Activated CD8-positive, alpha-beta T cell treated with anti-CD3 and anti-CD28 coated beads for 36 hours (primary cell): ENCODE data around the gene WDR43. TPM values are rescaled to one million over a fixed set of nuclear protein-coding genes. Genes with fewer than 3 reads are reported as not detected.

Source experiments
- ATAC-seq: fragments of 200-7000 bp; cut with Tn5 transposase; one replicate; pipeline ENCODE4 v1.10.0; 2021; ENCODE audit warnings: mild to moderate bottlenecking, moderate library complexity
- CTCF ChIA-PET: fragments of 350-600 bp; sonication (Branson Sonifier 250); formaldehyde crosslinking; loops from one replicate; lab custom pipeline; 2021; ENCODE audit warnings: antibody characterized with exemption; lab: Charles Lee
- POLR2A ChIA-PET: fragments of 350-600 bp; sonication (Branson Sonifier 250); formaldehyde crosslinking; loops from one replicate; lab custom pipeline; 2021; ENCODE audit warnings: antibody characterized with exemption; lab: Charles Lee
- DNase-seq: peaks from one replicate; pipeline ENCODE4 v3.0.0-alpha.2; 2020
- H3K27ac Mint-ChIP-seq: one replicate; pipeline ENCODE4 v1.8.0; 2021; ENCODE audit warnings: mild to moderate bottlenecking, mixed read lengths
- H3K27me3 Mint-ChIP-seq: one replicate; pipeline ENCODE4 v1.8.0; 2021; ENCODE audit warnings: mixed read lengths
- H3K36me3 Mint-ChIP-seq: one replicate; pipeline ENCODE4 v1.8.0; 2021; ENCODE audit warnings: low read depth, mixed read lengths
- H3K4me1 Mint-ChIP-seq: one replicate; pipeline ENCODE4 v1.8.0; 2021; ENCODE audit warnings: low read depth, mixed read lengths
- H3K4me3 Mint-ChIP-seq: one replicate; pipeline ENCODE4 v1.8.0; 2021; ENCODE audit warnings: mild to moderate bottlenecking, moderate library complexity, mixed read lengths
- H3K9me3 Mint-ChIP-seq: one replicate; pipeline ENCODE4 v1.8.0; 2021; ENCODE audit warnings: mixed read lengths
- CTCF ChIP-seq: fragments of 200-600 bp; IDR thresholded peaks from one replicate; pipeline ENCODE4 v1.8.0; 2022; ENCODE audit warnings: antibody characterized with exemption, mild to moderate bottlenecking
- intact Hi-C: fragments of 100-400 bp; cut with micrococcal nuclease; formaldehyde crosslinking; loops from one replicate; pipeline ENCODE4 v1.10.0; 2022
- total RNA-seq, 2 experiments: library from RNA; stranded (reverse); gene quantifications; one replicate each; pipeline ENCODE4 v1.2.3, GENCODE V29; 2021

Gene WDR43
- total RNA-seq, 2 experiments from 2014 or later, result 121 to 129 TPM

- POLR2A ChIA-PET, result interaction anchor here (0.8 to 2.6 kb wide), 19 partner anchors 9 to 247 kb away, joined by 3 to 30 read pairs (median 4); partner anchors contain the start of gene WDR43
- no peaks in the 10 kb centered on the region for H3K27me3 Mint-ChIP-seq
- peak overlapping the region; percentile 96 for H3K4me3 Mint-ChIP-seq
- ATAC-seq (peak; percentile 5), DNase-seq (peak; percentile 26)
- H3K9me3 Mint-ChIP-seq, result no peaks in the 10 kb centered on the region
- peaks cover 17% of the 10 kb centered on the region for H3K36me3 Mint-ChIP-seq
- no peak for TF ChIP-seq CTCF
- intact Hi-C loops, result no loop called here
- peaks cover 31% of the 10 kb centered on the region for H3K4me1 Mint-ChIP-seq
- peak overlapping the region; percentile 96 for H3K27ac Mint-ChIP-seq
- CTCF ChIA-PET, result interaction anchor here (0.9 to 2.2 kb wide), 5 partner anchors 25 to 85 kb away, joined by 3 to 14 read pairs (median 4); partner anchors contain the start of gene WDR43
Measured at GRCh38 chr2:28869494-28870145, 24.8 kb upstream of the WDR43 start.

GRCh38 chr2:28870146-28870891, 24.1 kb upstream of the WDR43 start, which contains the start of gene TRMT61B:
TRMT61B (minus strand) TSS chr2:28870309; CDS start chr2:28870277, 32 bp downstream.
- DNase-seq (peak; percentile 98), ATAC-seq (peak; percentile 99)
- peak within 1 kb of the TSS; percentile 96 for H3K4me3 Mint-ChIP-seq
- no peak for TF ChIP-seq CTCF
- intact Hi-C loops, result no loop called here
- no peaks in the 10 kb centered on the region for H3K27me3 Mint-ChIP-seq
- no peaks in the 10 kb centered on the region for H3K9me3 Mint-ChIP-seq
- peaks cover 15% of the 10 kb centered on the region for H3K36me3 Mint-ChIP-seq
- peak within 1 kb of the TSS; percentile 96 for H3K27ac Mint-ChIP-seq
- CTCF ChIA-PET, result interaction anchor here (0.9 to 2.2 kb wide), 5 partner anchors 25 to 86 kb away, joined by 3 to 14 read pairs (median 4); partner anchors contain the start of gene WDR43
- peaks cover 24% of the 10 kb centered on the region for H3K4me1 Mint-ChIP-seq
- POLR2A ChIA-PET, result interaction anchor here (0.6 to 2.6 kb wide), 20 partner anchors 10 to 247 kb away, joined by 3 to 30 read pairs (median 4); partner anchors contain the start of gene WDR43

GRCh38 chr2:28871620-28872019, 22.8 kb upstream of the WDR43 start:
- Mint-ChIP-seq H3K9me3 (no peaks in the 10 kb centered on the region), H3K4me3 (peak overlapping the region; percentile 96), H3K36me3 (peaks cover 14% of the 10 kb centered on the region), H3K27me3 (peaks cover 8% of the 10 kb centered on the region), H3K4me1 (peaks cover 22% of the 10 kb centered on the region), H3K27ac (no peak overlapping the region)
- no peak for TF ChIP-seq CTCF
- intact Hi-C loops, result no loop called here
- ChIA-PET POLR2A (interaction anchor here (2.6 kb wide), 2 partner anchors 19 to 24 kb away, joined by 21 to 30 read pairs; partner anchors contain the start of gene WDR43), CTCF (interaction anchor here (0.6 kb wide), 1 partner anchor 11 kb away, joined by 3 read pairs; no protein-coding TSS in a partner anchor)
- ATAC-seq (no peak), DNase-seq (no peak)

DNA sequence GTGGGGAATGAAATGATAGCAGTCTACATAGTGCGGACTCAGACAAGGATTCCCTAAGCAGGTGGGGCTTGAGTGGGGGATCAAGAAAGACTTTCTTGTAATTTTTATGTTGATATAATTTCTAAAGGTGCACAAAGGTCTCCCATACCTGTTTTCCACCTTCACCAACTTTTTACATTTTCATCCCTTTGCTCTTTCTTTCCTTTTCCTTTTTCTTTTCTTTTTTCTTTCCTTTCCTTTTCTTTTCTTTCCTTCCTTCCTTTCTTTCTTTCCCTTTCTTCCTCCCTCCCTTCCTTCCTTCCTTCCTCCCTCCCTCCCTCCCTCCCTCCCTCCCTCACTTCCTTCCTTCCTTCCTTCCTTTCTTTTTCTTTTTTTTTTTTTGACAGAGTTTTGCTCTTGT, 14.3 kb upstream of the WDR43 start:
- peaks cover 13% of the 10 kb centered on the region for H3K27me3 Mint-ChIP-seq
- intact Hi-C loops, result no loop called here
- no peaks in the 10 kb centered on the region for H3K9me3 Mint-ChIP-seq
- POLR2A ChIA-PET, result no interaction called here
- ATAC-seq (no peak), DNase-seq (no peak)
- H3K4me1 Mint-ChIP-seq, result no peaks in the 10 kb centered on the region
- no peak overlapping the region for H3K4me3 Mint-ChIP-seq
- H3K36me3 Mint-ChIP-seq, result no peaks in the 10 kb centered on the region
- CTCF ChIA-PET, result no interaction called here
- TF ChIP-seq CTCF, result no peak
- H3K27ac Mint-ChIP-seq, result no peak overlapping the region
